CD4-positive, alpha-beta T cell treated with Interleukin-6 at 100 ng/mL for 8 hours (primary cell): ENCODE results near the gene COMMD8.
A peak's percentile ranks its signal among the peaks of the same experiment; 100 is the strongest.
"Not testable (repeated sequence)": the region's sequence is repeated elsewhere in the genome, so short reads cannot be mapped to it uniquely, and the experiment has no call there.

Source experiments
- DNase-seq: peaks from one replicate; pipeline ENCODE4 v3.0.0-alpha.2; 2020; ENCODE audit warnings: mixed read lengths, low spot score

Gene COMMD8

DNA sequence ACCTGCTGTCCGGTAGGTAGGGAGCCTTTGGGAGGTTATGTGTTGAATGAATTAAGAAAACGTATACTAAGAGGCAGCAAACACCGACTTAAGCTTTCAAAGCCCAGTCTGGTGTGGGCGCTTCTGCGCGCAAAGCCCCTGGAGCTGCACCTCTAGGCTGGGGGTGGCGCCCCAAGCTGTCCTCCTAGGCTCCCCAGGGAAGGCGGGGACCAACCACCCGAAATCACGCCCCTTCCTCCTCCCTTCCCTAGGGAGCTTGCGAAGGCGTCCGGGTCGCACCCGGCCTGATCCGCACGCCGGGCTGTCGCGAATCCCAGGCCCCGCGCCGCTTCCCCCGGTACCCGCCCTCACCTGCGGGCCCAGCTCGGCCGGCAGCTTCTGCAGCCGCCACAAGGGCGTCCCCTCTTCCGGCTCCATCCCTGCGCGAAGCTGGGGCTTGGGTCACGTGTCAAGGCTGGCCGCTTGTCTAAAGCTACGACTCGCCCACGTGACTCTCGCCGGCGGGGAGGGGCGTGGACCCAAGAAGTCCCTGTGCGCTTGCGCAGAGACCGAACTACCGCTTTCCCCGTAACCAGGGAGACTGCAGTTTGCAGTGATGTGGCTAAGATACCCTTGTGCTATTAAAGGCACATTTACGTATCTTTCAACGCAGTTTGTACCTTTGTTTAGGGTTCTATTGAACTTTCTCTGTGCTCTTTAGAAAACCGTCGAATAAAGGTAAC is at the start of gene COMMD8:
Gene COMMD8 (minus strand): TSS at position 468 of the 722 bp plus-strand sequence. CDS start 51 bp downstream, at position 417.
- DNase-seq, result peak; percentile 97

GRCh38 chr4:47510506-47511143 is 47.1 kb upstream of the COMMD8 start:
- DNase-seq, result no peak

GRCh38 chr4:47505666-47506065 is 42.2 kb upstream of the COMMD8 start:
- DNase-seq, result no peak

GRCh38 chr4:47505147-47505546 is 41.6 kb upstream of the COMMD8 start:
- no peak for DNase-seq

DNA sequence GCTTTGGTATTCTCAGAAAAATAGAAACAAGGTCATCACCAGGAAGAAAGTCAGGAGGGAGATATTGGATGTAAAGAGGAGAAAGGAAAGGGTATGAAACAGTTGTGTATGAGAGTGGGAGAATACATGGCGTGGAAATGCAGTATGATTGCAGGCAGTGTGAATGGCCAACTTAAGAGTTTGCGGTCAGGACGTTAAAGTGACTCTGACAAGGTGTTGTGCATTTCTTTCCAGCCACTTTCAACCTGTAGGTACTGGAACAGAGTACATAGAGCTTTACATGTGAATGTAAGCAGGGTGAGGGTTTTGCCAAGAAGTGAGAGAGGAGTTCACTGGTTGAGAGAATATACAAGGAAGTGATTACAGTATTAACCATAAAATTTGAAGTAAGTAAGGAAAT is 37.3 kb upstream of the COMMD8 start:
- no peak for DNase-seq

DNA sequence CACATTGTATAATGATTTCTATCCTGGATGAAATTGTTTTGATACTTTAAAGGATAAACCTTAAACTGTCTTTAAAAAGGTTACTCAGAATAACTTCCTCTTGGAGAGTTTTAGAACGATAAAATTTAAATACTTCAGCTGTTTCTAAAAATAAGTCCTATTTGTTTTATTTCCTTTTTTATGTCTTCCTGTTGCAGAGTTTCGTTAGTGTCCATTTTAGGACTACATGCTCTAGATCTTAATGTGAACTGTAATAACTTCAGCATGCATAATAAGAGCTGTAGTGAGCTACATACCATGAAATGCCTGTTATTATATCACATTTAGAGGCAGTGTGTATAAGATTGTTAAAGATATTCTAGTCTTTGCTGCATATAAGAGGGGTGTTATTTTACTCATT is 36.2 kb upstream of the COMMD8 start:
- no peak for DNase-seq

GRCh38 chr4:47498899-47499298 is 35.4 kb upstream of the COMMD8 start:
- DNase-seq, result no peak

GRCh38 chr4:47494124-47494430 is 30.6 kb upstream of the COMMD8 start:
- DNase-seq, result no peak

DNA sequence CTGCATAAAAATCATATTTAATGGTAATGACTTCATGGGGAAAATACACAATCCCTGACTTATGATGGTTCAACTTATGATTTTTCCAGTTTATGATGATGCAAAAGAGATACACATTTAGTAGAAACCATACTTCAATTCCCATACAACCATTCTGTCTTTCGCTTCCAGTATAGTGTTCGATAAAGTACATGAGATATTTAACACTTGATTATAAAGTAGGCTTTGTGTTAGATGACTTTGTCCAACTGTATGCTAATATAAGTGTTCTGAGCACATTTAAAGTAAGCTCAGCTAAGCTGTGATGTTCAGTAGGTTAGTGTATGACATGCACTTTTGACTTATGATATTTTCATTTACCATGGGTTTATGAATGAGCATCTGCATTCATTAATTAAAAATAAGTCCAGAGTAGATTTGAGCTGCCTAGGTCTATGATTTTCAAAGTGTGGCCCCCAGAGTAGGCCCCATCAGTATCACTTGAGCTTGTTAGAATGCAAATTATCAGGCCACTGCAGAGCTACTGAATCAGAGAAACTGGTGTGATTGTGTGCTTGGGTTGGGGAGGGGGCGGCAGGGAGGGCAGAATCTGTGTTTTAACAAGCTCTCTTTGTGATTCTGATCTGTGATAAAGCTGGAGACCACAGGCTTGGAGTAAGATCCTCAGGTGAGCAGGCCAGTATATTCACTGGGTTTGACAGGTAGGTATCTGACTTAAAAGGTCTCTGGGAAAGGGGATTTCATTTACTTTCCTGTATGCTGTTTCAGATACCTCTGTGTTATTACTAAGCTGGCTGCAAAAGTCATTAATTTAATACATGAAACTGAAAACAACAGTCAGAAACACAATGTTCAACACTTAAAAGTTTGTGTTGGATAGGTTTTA is 30.0 kb upstream of the COMMD8 start:
- no peak for DNase-seq

DNA sequence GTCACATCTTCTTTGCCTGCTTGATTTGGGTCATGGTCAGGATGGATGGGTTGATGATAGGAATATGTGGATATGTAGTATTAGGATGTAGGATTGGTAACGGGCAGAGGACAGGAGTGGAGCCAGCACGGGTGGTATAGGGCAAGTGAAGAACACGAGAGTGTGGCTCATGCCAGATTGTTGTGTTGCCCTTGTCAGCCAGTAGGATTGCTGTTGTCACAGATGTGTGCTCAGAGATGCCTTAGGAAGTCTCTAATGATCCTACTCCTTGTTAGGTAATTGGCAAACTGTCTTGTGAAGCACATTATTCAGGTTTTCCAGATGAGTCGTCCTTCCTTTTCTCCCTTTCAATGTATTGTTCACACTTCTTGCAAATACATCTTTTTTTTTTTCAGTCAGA is 27.0 kb upstream of the COMMD8 start:
- no peak for DNase-seq

- no peak for DNase-seq
Measured at GRCh38 chr4:47488706-47489105, 25.2 kb upstream of the COMMD8 start.

- not testable (repeated sequence) for DNase-seq
Measured at GRCh38 chr4:47486727-47487126, 23.2 kb upstream of the COMMD8 start.

DNA sequence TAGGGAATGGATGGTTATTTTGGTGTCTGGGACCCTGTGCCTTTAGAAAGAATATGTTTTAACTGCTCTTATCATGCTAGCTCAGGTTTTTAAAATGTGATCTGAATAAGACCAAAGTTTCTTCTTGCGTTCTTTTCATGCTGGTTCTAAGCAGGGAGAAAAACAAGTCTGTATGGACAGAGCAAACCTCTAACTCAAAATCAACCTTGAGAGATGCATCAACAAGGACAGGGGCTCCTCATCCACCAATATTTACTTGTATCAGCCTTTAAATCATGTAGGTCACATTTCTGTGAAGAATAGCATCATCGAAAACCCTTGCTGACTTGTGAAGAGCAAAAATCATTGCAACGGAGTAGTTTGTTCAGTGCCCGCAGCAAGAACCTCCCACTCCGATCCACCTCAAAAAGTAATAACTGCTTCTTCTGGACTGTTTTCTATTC is 22.8 kb upstream of the COMMD8 start:
- DNase-seq, result no peak

GRCh38 chr4:47485768-47486167 is 22.3 kb upstream of the COMMD8 start:
- no peak for DNase-seq

GRCh38 chr4:47485047-47485692 is 21.7 kb upstream of the COMMD8 start, which contains the start of gene ATP10D:
Gene ATP10D, plus strand, starts transcription at chr4:47485275. Its CDS starts 27,266 bp downstream, at chr4:47512541.
- peak; percentile 67 for DNase-seq

GRCh38 chr4:47484168-47484567 is 20.7 kb upstream of the COMMD8 start:
- DNase-seq, result no peak

GRCh38 chr4:47483745-47484144 is 20.2 kb upstream of the COMMD8 start:
- DNase-seq, result no peak

- DNase-seq, result no peak
Measured at GRCh38 chr4:47482326-47482725, 18.8 kb upstream of the COMMD8 start.

DNA sequence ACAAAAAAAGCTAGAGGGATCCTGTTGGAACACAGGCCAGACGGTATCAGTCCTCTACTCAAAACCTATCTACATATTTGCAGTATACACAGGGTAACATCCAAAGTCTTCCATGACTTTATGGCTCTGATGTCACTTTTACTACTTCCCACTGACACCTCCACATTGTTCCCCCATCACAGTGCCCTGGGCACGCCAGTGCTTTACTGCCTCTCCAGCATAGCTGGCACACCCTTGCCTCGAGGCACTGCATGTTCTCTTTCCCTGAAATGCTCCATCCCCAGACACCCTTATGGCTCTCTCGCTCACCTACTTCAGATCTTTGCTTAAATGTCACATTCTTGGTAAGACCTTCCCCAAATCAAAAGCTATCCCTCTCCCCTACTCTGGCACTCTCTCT is 15.3 kb upstream of the COMMD8 start:
- DNase-seq, result no peak

- DNase-seq, result no peak
Measured at GRCh38 chr4:47475411-47475810, 11.9 kb upstream of the COMMD8 start.

- no peak for DNase-seq
Measured at GRCh38 chr4:47474799-47475198, 11.3 kb upstream of the COMMD8 start.

DNA sequence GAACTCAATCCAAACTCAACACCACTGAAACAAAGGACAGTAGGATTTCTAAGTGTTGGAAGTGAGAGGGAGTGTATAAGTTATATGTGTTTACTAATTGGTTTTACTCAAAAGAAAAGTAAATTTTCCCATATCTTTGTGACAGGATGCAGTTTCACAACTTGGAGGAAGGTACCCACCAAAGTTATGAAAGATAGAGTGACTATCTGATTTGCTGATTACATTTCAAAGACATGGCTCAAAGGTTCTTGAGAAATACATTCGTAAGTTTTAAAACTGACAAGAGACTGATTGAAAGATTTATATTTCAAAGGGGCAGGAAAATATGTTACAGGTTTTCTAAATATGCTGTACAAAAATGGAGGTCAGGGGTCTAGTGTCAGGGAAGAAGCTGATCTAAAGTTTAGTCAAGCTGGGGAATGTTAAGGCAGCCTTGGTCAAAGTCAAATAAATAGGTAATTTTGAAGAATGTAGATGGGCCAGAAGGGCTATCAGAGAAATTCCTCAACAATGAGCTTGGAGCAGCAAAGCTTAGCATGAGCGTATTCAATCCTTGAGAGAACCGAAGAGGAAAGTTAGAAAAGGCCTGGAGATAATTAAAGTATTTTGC is 9.7 kb upstream of the COMMD8 start:
- no peak for DNase-seq
